GM23248 (cell line): ENCODE results near the gene COL6A1.

Experiments
- EZH2 ChIP-seq: fragments of 200-600 bp; sonication (generic); IDR thresholded peaks from 2 replicates; pipeline ENCODE4 v1.6.1; 2018; ENCODE audit warnings: antibody characterized with exemption, mild to moderate bottlenecking; ENCODE audit not compliant: insufficient read depth, poor library complexity, severe bottlenecking
- EZH2phosphoT487 ChIP-seq: fragments of 200-600 bp; sonication (generic); IDR thresholded peaks from 2 replicates; pipeline ENCODE4 v1.6.1; 2018; ENCODE audit warnings: antibody characterized with exemption, moderate library complexity, mild to moderate bottlenecking, low read depth; ENCODE audit not compliant: insufficient read depth

GRCh38 chr21:45970674-45971615 lies 10.6 kb upstream of the COL6A1 start:
- no peak for TF ChIP-seq EZH2phosphoT487
- no peak for TF ChIP-seq EZH2
